ENCODE data around the gene RECK. TPM values are rescaled to one million over a fixed set of nuclear protein-coding genes. Genes with fewer than 3 reads are reported as not detected.

Gene RECK
- polyA plus RNA-seq, 5 donors = 17.4 to 26.6 (median 22.4) TPM

DNA sequence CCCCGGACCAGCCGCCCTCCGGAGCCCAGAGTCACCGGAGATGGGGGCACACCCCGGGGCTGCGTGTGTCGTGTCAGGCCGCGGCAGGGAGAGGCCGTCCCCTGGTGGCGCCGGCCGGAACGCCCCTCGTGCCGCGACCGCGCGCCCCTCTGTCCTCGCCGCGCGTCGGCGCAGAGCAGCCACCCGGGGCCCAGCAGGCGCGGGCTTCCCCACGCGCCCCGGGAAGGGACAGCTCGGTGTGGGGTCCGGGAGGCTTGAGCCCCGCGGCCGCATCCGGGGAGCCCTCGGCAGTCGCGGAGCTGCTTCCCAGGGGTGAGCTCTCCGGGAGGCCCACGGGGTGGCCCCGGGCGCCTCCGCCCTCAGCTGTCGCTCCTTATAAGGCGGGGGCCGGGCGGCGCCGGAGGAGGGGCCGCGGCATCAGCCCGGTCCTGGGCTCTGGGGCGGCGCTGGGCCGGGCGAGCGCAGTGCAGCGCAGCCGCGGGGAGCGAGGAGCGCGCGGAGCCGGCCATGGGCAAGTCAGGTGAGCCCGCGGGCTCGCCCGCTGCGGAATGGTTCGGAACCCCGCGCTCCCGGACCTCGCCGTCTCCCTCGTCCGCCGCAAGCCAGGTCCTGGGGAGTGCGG, 99.7 kb downstream of the RECK start, which contains the start of gene GLIPR2:
Gene GLIPR2, plus strand, starts transcription at position 462 of the 622 bp plus-strand sequence. Its CDS starts 46 bp downstream, at position 508.
- peak; percentile 57 to 69 for DNase-seq

DNA sequence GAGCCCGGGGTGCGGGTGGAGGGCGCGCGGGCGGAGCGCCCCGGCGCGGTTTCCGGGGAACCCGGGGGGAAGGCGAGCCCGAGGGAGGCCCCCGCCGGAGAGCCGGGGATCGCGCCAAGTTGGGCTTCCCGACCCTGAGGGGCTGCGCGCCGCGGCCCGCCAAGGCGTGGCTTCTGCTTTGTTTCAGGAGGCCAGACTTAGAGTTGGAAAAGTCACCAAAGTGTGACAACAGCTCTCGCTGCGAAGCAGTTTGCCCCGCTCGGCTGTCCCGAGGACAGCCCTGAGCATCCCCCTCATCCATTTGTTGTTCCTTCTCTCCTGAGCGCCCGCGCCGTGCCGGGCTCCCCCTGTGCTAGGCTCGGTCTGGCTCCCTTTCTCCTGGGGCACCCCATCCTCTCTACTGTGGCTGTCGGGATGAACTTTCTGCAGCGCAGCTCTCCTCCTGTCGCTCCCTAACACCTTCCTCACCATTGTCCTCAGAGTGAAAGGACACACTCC, 100.2 kb downstream of the RECK start:
- DNase-seq = peak in 1 of 2 donors; percentile 36

DNA sequence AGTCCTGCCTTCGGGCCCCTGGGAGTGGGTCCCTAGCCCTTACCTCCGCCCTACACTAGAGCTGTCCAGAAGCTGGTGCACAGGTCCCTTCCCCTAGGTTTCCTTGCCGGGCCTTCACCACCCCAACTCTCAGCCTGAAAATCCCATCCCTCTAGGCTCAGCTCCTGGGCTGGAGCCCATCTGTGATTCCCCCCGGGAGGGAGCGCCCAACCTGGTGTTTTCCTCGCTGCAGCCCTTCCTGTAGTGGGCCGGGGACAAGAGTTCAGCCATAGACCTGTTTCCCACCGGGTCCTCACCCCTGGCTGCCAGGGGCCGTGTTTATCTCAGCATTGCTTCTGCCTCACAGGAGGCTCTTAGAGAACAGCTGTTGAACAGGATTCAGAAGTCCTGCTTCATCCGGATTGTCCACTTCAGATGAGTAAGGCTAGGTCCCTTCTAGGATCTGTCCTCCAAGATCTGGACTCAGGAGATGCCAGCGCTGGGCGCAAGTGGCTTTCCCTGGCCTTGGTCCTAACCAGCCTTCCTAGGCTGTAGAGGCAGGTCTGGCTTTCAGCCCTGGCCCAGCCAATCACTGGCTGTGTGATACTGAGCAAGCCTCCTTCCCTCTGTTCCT, 100.8 kb downstream of the RECK start:
- peak in 1 of 2 donors; percentile 35 for DNase-seq

DNA sequence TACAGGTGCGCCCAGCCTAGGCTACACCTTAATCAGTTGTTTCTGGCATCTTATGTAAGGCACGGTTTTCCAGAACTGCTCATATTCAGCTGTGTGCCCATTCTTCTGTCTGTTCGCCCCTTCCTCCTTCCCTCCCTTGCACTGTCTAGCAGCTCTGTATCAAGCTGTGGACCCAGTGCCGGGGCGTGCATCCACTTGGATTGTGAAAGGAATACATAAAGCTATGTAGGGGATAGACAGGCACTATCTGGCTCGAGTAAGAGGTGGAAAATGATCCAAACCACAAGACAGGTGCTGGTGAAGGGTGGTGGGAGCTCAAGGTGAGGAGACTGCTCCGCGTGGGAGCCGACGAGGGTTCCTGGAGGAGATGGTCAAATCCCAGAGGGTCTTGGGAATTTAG, 101.8 kb downstream of the RECK start:
- no peak for DNase-seq

DNA sequence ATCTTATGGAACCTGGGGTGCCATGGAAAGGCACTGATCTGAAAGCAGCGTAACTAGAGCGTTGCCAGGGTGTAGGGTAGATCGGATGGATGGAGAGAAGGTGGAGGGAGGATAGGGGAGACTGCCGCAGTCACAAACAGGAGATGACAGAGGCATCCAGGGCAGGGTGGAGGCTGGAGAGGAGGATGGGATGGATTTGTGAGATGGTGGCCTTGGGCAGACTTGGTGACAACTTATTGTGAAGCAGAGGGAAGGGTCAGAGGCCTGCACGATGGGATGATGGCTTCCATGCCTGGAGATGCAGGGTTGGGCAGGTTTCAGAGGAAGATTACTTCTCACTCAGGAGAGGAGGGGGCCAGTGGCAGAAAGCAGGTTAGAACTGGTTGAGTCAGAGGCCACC, 102.2 kb downstream of the RECK start:
- DNase-seq = no peak

DNA sequence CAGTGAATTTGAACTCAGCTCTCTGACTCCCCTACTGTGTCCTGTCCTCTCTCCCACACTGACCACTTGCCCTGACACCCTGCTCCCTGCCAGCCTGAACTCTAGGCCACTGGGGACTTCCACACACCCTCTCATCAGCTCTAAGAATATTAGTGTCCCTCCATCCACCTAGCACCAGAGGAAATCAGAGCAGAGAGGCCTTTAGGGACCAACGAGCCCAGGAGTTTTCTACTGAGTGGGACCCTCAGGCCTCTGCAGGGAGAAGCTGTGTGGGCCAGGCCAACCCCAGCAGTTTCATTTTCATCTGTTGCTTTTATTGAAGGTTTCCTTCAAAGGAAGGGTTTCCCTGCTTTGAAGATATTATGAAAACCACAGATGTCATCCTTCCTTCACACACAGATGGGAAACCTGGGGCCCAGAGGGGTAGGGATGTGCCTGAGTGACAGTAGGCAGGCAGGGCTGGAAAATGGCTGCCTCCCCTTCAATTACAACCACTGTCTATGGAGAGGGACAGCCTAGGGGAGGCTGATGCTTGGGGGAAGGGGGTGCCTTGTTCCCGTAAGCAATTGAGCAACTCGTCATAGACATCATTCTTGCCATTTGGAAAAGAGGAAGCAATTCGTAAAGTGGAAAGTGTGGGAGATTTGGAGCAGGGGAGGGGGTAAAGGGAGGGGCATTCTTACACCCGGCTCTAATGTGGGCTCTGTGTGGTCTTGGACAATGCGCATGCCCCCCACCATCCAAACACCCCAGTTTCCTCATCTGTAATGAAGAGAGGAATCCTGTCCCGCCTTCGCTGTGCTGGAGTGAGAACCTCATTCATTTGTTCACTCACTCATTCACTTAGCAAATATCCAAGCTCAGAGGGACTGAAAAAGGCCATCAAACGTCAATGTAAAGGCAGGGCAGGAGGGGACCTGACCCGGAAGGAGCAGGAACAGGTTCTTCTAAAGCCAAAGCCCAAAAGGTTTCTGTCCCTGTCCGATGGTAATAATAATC, 103.7 kb downstream of the RECK start:
- no peak for DNase-seq

DNA sequence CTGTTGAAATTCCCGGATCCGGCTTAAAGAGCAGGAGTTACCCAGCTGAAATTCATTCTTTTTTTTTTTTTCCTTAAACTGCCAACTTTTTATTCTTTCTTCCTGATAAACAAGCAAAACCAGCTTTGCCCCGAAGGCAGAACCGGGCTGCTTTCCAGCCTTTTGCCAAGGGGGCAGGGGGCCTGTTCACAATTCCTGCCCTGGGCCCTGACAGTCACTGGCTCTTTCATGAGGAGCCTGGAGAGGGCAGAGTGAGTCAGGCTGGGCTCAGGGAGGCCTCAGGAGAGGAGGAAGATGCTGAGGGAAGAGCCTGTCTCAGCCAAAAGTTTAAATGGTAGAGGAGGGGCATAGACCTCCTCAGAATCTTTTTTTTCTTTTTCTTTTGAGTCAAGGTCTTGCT, 104.6 kb downstream of the RECK start:
- peak in 1 of 2 donors; percentile 61 for DNase-seq

DNA sequence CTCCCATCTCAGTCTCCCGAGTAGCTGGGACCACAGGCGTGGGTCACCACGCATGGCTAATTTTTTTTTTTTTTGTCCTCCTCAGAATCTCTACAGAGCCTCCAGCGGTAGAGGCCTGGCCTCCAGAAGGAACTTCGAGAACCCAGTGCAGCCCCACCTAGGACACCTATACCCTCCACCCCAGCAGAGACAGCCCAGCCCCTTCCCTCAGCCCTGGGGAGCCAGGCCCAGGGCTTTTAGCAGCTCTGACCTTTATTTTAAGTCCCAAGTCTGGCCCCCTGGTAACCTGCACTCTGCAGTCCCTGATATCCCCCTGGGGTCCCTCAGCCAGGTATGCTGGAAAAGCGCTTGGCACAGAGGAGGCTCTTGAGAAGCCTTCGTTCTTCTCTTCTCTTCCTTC, 105.0 kb downstream of the RECK start:
- DNase-seq = no peak

DNA sequence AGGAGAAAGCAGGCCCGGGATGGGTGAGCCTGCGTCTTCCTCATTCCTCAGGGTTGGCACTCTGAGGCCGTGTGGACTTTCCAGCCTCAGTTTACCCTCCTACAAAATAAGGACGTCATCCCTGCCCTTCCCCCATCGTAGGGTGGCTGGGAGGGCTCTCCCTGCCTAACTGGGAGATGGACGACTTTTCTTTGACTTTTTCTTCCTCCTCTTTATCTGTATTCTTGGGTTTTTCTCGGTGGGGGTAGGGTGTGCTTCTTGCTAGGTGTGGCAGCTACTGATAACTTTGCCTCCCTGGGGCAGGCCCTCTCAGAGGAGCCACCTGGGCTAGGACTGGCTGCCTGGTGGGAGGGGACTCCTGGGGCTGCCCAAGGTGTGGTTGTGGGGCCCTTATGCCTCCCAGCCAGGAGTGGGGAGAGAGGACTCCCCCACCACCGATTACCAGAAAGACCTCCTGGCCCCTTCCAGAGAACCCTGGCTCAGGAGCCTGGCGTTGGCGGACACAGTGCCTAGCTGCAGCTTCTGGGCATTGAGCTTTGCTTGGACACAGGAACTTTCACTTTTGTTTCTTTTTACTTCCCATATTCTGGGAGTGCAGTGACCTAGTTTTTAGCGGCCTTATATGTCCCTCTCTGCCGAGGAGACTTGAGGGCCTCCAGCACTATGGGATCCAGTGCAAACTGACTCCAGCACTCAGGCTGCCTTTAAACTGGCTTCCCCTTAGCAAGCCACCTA, 106.0 kb downstream of the RECK start:
- DNase-seq = no peak

DNA sequence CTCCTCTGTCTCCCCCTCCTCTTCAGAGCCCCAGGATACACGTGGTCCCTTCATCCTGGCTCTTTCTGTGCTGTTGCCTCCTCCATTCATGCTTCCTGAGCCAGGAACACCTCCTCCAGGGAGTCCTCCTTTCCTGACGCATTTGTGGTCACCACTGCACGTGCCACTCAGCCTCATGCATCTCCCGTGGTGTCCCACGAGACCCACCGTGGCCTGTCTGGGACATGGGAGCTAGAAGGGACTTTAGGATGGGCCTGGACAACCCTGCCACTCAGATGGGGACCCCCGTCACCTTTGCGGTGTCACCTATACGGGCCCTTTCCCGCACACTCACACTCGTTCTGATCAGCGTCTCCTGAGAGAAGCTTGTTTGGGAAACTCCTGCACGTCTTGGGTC, 106.5 kb downstream of the RECK start:
- no peak for DNase-seq

DNA sequence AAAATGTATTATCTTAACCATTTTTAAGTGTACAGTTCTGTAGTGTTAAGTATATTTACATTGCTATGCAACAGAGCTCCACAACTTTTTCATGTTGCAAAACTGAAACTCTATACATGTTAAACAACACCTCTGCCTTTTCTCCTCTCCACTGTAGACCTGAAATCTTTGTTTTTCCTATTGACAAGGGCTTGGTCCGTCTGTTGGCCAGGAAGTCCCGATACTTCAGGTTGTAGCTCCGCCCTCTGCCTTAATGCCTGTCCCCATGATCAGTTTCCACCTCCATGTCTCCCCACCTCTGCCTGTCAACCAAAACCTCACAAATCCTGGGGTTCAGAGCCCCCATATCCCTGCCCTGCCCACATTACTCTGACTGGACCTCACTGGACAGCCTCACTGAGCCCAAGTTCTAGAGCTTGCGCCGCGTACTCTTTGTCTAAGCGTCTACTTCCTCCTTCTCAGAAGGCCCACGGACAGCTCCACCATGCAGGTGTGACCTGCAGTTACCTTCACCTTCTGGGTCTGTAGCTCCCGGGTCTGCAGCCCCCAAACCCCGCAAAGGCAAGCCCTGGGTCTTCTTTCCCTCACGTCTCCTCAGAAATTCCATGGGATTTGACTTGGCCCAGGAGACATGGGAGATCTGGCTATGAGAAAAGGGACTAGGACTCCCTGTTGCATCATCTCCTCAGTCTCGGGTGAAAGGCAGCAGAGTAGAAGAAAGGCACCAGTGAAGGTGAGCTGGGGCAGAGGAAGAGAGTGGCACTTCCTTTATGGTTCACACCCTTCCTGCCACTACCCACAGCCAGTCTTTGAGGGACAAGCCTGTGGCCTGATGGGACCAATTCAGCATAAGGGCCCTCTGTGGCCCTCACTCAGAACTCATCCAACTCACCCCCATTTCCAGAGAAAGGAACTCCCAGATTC, 107.9 kb downstream of the RECK start:
- DNase-seq = no peak

DNA sequence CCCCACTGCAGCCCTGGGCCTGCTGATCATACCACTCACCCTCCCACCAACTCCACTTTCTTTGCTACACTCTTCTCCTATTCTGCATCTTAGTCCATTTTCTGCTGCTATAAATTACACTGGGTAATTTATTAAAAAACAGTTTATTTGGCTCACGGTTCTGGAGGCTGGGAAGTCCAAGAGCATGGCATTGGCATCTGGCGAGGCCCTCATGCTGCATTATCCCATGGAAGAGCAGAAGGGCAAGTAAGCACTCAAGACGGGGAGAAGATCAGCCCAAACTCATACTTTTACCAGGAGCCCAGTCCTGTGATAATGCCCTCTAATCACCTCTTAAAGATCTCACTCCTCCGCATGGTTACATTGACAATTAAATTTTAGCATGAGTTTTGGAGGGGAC, 109.3 kb downstream of the RECK start:
- DNase-seq = no peak

DNA sequence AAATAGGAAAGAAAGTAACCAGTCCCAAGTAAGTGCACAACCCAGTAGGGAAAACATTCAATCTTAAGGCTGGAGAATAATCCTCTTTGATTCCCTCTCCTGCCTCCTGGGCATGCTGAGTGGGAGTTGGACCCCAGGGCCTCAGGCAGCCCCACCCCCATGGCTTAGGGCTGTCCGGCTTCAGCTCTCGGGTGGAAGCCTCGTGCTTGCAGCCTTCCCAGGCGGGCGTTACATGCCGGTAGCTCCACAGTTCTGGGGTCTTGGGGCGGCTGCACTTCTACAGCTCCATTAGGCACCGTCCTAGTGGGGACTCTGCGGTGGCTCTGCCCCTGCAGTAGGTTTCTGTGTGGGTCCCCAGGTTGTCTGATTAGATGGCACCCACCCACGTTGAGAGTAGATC, 109.9 kb downstream of the RECK start:
- no peak for DNase-seq

DNA sequence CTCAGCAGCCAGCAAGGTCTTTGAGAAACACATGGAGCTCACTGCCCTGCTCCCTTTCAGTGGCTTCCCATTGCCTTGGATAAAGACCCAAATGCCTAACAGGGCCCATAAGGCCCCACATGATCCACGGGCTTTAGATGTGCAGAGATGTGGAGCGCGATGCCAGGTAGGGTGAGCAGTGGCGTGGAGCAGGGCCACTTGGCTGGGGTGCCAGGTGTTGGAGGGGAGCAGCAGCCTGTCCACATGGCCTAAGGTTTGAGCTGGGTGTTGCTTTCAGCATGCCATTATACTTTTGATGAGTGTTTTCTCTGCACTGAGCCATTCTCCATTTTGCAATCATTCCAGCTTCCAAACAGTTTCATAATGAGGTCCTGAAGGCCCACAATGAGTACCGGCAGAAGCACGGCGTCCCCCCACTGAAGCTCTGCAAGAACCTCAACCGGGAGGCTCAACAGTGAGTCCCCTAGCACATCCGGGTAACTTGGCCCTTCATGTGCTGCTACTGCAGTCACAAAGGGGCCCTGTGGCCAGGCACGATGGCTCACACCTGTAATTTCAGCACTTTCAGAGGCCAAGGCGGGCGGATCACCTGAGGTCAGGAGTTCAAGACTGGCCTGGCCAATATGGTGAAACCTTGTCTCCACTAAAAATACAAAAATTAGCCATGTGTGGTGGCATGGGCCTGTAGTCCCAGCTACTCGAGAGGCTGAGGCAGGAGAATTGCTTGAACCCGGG, 110.9 kb downstream of the RECK start:
- DNase-seq = no peak

DNA sequence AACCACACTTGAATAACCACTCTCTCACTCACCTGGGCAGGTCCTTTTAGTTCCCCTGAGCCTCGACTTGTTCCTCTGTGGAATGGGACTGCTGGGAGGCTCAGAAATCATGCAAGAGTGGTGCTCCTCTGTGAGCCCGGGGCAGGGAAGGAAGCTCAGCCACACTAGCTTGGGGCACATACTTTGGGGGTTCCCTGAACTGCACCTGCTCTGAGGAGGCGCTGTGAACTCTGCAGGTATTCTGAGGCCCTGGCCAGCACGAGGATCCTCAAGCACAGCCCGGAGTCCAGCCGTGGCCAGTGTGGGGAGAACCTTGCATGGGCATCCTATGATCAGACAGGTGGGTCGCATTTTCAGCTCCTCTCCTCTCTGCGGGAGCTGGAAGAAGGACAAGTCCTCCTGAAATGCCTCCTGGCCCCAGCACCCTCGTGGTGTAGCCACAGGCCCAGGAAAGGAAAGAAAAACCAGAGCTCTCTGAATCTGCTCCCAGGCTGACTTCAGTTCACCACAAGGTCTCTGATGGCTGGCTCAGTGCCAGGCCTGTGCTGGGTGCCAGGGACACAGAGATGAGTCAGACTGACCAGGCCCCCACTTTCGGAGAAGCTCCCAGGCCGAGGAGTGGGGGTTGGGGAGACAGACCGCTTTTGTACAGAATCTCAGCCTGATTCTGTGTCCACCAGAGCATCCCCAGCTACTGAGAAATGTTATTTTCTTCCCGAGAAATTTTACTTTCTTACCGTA, 111.8 kb downstream of the RECK start:
- DNase-seq = no peak

DNA sequence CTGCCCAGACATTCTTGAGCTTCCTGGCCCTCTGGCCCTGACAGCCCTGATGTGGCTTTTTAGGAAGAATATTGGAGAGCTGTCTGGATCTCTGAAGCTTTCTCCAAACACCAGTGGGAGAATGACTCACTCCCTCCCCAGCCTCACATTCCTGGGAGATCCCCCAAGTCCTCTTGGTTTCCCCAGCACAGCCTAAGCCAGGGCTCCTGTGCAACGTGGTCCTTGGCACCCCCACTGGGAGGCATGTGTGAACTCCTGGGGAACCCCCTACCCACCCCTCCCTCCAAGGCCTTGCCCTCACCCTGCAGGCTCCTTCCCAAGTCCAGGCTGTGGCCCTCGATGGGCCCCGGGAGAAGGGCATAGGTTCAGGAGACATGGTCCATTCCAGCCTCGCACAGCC, 112.5 kb downstream of the RECK start:
- no peak for DNase-seq

DNA sequence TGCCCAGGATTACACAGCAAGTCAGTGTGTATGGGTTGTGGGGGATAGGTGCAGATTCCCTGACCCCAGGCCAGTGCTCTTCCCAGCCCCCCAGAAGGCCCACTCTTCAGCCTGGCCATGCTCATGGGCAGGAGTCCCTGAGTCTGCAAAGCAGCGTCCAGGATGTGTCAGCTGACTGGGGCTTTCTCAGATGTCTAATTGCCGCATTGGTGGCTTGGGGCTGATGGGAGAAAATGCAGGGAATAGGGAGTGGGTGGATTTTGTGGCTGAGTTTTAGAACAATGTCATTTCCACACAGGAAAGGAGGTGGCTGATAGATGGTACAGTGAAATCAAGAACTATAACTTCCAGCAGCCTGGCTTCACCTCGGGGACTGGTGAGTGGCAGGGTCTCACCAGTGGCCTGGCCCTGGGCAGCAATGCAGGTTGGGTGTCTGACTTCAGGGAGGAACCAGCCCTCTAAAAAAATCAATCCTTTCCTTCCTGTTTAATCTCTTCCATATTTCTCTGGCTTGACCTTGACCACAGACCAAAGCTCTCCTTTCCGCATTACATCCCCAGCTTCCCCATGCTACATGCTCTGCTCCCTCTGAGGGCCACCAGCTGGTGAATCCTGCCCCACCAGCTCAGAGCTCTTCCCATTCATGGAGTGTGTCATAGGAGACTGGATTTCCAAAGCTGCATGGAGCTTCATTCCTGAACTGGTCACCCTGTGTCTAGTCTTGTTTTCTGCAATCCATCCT, 114.0 kb downstream of the RECK start:
- no peak for DNase-seq
